GM18508 (cell line): Measurements from ENCODE around the gene AMOTL1.
"Not testable (repeated sequence)": the region's sequence is repeated elsewhere in the genome, so short reads cannot be mapped to it uniquely, and the experiment has no call there.

Experiments
- ATAC-seq: cut with Tn5 transposase; IDR thresholded peaks from one replicate; pipeline ENCODE4 v1.9.1; 2021; ENCODE audit warnings: moderate number of reproducible peaks; ENCODE audit not compliant: insufficient read depth, unreplicated experiment

AMOTL1 gene

DNA sequence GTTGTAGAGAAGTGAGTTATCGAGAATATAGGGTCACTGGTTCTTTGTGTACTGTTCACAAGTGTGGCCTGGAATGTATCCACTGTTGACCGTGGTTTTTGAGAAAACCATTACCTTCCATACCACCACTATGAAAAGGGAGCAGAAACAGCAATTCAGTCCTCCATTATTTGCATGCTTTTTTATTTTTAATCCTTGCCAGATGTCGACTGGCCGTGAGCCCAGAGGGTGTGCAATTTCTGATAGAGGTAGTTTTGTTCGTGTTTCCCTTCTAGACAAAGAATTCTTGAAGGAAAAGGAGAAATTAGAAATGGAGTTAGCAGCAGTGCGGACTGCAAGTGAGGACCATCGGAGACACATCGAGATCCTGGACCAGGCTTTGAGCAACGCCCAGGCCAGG lies 81.7 kb downstream of the AMOTL1 start:
- no peak for ATAC-seq

DNA sequence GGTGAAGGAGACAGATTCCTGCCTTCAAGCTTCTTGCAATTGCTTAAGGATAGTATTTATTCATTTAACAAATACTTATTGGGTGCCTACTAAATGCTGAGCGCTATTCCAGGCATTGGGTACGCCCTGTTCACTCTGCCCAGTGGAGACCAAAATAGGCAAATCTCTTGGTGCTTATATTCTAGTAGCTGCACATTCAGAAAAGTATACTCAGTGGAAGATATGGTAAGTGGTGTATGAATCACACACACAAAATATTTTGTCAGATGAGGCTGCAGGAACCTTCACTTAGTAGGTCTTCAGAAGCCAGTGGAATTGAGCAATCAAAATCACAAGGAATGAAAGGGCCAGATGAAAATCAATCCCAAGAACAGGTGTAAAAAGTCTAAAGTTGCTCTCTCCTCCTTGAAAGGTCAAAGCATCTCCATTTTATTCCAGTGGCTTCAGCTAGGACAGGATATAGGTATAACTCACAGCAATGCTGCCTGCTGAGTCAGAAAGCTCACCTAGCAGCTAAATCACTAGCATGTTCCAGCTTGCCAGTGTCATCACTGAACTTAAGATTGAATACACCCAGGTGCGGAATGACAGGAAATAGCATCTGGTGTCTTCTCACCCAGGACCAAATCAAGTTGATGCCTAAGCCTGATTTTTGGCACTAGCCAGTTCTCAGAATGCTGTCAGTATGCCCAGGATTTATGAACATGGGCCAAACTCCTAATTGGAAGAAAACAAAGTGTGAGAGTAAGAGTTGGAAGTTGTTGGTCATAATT lies 83.9 kb downstream of the AMOTL1 start:
- ATAC-seq: no peak

GRCh38 chr11:94853288-94853687 lies 85.1 kb downstream of the AMOTL1 start:
- not testable (repeated sequence) for ATAC-seq

DNA sequence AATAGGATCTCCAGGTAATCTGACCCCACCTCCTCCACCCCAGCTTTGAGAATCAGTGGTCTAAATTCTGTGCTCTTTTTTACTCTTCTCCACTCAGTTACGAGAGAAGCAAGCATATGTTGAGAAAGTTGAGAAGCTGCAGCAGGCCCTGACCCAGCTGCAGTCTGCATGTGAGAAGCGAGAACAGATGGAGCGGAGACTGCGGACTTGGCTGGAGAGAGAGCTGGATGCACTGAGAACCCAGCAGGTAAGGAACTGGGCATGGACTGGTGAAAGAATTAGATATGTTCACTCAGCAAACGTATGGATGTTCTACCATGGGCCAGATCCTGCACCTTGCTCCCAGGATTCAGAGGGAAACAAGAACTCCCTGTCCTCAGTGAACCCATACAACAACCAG lies 85.7 kb downstream of the AMOTL1 start:
- no peak for ATAC-seq

GRCh38 chr11:94854770-94855633 lies 86.8 kb downstream of the AMOTL1 start:
- no peak for ATAC-seq

DNA sequence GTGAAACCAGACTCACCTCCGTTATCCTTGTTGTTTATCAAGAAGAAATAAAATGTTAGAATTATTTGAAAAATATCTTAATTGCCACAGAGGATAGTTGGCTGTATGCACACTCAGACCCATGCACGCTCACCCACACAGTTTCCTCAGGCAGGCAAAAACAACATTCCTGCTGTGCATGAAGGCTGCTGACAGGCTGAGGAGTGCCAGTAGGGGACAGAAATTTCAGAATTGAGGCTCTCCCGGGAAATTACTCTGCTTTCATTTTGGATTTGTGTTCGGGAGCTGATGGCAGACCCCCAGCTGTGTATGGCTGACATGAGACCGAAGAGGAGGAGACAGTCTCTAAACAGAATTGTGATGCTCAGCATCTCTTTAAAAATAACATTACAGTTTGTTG lies 87.5 kb downstream of the AMOTL1 start:
- ATAC-seq: no peak

- no peak for ATAC-seq
Measured at GRCh38 chr11:94856443-94856842, 88.3 kb downstream of the AMOTL1 start.

GRCh38 chr11:94857337-94857736 lies 89.2 kb downstream of the AMOTL1 start:
- ATAC-seq: no peak

- no peak for ATAC-seq
Measured at GRCh38 chr11:94858012-94858705, 90.0 kb downstream of the AMOTL1 start.

- ATAC-seq: no peak
Measured at GRCh38 chr11:94860333-94860732, 92.2 kb downstream of the AMOTL1 start.

DNA sequence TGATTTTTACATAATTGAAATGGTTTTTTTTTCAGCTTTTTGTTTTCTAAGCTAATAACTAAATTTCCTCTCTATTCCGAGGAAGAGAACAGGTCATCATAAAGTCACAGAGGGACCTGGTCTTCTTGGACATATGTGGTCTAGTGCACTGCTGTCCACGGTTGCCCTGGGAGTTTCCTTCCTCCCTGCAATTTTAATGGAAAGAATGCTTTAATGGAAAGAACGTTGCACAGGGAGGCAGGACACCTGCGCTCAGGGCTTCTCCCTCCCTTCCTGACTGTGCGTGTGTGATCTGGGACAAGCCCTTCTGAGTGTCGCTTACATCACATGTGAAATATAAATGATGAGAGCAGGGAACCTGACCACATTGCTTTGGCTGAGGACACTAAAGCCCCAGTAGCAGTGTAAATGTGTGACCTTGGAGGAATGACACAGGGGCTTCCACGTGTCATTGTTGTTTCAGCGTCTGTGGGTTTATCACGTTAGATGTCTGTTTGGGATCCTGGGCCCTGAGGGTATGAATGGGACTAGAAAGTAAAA lies 93.2 kb downstream of the AMOTL1 start:
- no peak for ATAC-seq

- no peak for ATAC-seq
Measured at GRCh38 chr11:94862926-94863880, 95.0 kb downstream of the AMOTL1 start.

GRCh38 chr11:94864506-94865045 lies 96.4 kb downstream of the AMOTL1 start:
- ATAC-seq: no peak

DNA sequence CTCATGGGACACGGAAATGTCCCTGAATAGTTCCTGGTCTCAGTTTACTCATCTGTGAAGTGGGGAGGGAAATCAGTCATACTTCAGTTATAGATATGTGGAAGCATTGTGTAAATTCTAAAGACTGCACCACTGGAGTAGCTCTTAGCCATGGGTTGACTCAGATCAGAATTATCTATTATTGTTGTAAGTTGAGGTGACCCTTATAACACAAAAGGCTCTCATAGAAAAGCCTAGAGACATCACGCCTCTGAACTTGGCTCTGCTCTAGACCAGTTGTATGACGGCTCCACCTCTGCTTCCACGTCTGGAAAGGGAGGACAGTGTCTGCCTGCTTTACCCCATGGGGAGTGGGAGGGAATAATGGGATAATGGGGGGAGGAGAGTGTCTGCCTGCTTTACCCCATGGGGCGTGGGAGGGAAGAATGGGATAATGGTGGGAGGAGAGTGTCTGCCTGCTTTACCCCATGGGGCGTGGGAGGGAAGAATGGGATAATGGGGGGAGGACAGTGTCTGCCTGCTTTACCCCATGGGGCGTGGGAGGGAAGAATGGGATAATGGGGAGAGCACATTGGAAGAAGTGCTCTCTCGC lies 98.2 kb downstream of the AMOTL1 start:
- ATAC-seq: no peak

GRCh38 chr11:94866936-94867795 lies 99.0 kb downstream of the AMOTL1 start:
- no peak for ATAC-seq

GRCh38 chr11:94868468-94868867 lies 100.3 kb downstream of the AMOTL1 start:
- no peak for ATAC-seq

GRCh38 chr11:94869186-94869585 lies 101.0 kb downstream of the AMOTL1 start:
- no peak for ATAC-seq

DNA sequence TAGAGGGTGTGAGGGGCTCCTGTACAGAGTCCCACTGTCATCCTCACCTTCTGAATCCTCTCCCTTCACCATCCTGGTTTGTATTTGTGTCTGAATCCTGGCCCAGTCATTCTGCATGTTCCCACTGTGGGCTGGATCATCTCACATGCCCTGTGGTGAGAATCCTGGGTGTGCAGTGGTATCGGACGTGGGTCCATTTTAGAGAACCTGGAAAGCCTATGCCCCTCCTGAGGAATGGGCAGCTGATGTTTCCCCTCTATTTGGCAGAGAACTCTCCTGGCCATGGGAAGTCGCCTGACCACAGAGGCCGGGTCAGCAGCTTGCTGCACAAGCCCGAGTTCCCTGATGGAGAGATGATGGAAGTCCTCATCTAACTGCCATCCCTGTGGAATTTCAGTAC lies 102.3 kb downstream of the AMOTL1 start:
- no peak for ATAC-seq
